Measurements from ENCODE around the gene BDKRB2. TPM values are rescaled to one million over a fixed set of nuclear protein-coding genes. Genes with fewer than 3 reads are reported as not detected.

The BDKRB2 gene
- total and polyA plus RNA-seq, 8 donors: 3.5 to 14.2 (median 6.1) TPM; not detected in 1

DNA sequence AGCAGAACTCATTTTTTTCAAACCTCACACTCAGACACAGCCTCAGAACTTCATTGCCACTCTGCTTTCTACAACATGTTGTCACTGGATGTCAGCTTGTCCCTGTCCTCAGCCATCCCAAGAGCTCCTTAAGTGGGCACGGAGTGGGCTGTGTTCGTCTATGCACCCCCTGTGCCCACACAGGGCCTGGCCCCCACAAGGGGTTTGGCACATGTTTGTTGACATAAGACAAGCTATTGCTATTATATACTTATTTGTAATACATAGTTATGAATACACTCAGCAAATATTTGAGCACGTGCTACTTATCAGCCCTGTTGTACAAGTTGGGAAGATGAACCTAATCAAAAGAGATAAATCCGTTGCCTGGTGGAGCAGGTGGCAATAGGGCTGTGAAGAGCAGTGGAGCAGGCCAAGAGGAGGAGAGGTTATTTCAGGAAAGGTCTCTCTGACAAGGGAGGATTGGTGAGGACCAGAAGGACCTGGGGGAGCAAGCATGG, 47.1 kb downstream of the BDKRB2 start:
- TF ChIP-seq POLR2A (IDR thresholded peaks at IDR 0.05) (no peak), POLR2AphosphoS5 (IDR thresholded peaks at IDR 0.05) (no peak), EP300 (IDR thresholded peaks at IDR 0.05) (no peak)
- TF ChIP-seq, protein P1, sequence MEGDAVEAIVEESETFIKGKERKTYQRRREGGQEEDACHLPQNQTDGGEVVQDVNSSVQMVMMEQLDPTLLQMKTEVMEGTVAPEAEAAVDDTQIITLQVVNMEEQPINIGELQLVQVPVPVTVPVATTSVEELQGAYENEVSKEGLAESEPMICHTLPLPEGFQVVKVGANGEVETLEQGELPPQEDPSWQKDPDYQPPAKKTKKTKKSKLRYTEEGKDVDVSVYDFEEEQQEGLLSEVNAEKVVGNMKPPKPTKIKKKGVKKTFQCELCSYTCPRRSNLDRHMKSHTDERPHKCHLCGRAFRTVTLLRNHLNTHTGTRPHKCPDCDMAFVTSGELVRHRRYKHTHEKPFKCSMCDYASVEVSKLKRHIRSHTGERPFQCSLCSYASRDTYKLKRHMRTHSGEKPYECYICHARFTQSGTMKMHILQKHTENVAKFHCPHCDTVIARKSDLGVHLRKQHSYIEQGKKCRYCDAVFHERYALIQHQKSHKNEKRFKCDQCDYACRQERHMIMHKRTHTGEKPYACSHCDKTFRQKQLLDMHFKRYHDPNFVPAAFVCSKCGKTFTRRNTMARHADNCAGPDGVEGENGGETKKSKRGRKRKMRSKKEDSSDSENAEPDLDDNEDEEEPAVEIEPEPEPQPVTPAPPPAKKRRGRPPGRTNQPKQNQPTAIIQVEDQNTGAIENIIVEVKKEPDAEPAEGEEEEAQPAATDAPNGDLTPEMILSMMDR (IDR thresholded peaks at IDR 0.05): no peak
- no peak overlapping the region for H3K4me3 ChIP-seq
- peak overlapping the region in 2 of 5 donors; percentile 80 to 88 for H3K27ac ChIP-seq
- DNase-seq: no peak
- WGBS, 5 donors: 36 to 59% (median 43%) methylated on average over 4 of the region's 4 CpGs
- intact Hi-C loops (cut with DNase I; ENCODE audit: low total_unique reads): no loop called here
- peaks cover 0 to 48% (median 13%) of the 10 kb centered on the region in 4 donors for H3K4me1 ChIP-seq
- H3K36me3 ChIP-seq: no peaks in the 10 kb centered on the region
- peaks cover 0 to 13% (median 0%) of the 10 kb centered on the region in 3 donors for H3K27me3 ChIP-seq
- H3K9me3 ChIP-seq: no peaks in the 10 kb centered on the region

DNA sequence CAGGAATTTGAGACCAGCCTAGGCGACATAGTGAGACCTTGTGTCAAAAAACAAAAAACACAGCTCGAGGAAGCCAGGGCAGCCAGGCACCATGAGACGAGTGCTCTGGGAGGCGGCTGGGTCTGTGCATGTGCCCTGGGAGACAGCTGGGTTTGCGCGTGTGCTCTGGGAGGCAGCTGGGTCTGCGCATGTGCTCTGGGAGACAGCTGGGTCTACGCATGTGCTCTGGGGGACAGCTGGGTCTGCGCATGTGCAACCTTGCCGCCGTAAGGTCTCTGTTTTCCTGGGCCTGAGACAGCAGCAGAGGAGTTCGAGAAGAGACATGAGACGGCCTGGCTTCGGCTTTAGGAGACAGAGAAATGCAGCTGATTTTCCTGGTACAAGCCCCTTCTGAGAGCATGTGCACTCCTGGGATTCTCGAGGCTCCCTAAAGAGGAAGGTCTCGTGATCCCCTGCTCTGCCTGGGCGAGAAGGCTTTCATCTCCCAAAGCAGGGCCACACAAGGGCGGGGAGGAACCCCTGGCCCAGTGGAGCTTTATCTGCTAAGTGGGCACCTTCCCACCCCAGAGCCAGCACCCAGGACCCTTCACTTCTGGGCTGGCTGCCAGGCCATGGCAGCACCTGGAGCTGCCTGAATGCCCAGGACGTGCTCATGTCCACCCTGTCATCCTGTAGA, 47.8 kb downstream of the BDKRB2 start:
- intact Hi-C loops (cut with DNase I; ENCODE audit: low total_unique reads): no loop called here
- peak in 1 of 2 donors; percentile 59 for DNase-seq
- Histone ChIP-seq H3K9me3 (no peaks in the 10 kb centered on the region), H3K27me3 (peaks cover 0 to 13% (median 0%) of the 10 kb centered on the region in 3 donors), H3K27ac (peak overlapping the region; percentile 14 to 88 (median 74)), H3K4me1 (peaks cover 0 to 49% (median 13%) of the 10 kb centered on the region in 4 donors), H3K4me3 (no peak overlapping the region), H3K36me3 (no peaks in the 10 kb centered on the region)
- 78 to 88% (median 85%) methylated on average over 18 to 19 of the region's 19 CpGs for WGBS, 5 donors
- no peak for TF ChIP-seq POLR2A (IDR thresholded peaks at IDR 0.05)
- no peak for TF ChIP-seq EP300 (IDR thresholded peaks at IDR 0.05)
- TF ChIP-seq POLR2AphosphoS5 (IDR thresholded peaks at IDR 0.05): no peak
- TF ChIP-seq, protein P1 (IDR thresholded peaks at IDR 0.05): no peak

DNA sequence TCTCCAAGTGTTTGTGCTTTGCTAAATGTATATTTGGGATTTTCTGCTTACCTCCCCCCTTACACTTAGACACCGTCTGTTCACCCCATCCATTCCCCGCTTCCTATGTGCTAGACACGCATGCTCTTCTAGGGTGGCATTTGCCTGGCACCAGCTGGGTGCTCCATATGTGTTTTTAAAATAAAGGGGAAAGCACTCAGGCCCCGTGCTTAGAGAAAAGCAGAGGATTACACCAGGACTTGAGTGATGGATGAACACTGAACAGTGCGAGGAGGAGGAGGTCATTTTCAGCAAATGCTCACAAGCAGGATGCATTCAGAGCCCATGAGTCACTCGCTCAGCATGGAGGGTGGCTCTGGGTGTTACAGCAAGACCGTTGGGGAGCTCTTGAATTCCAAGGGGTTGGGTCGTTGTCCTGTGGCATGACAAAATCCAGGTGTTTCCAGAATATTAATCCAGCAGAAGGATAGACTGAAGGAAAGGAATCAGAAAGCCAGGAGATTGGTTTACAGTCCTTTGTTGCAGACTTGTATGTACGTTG, 48.4 kb downstream of the BDKRB2 start:
- peak in 1 of 2 donors; percentile 79 for DNase-seq
- no peaks in the 10 kb centered on the region for H3K9me3 ChIP-seq
- peak overlapping the region in 4 of 5 donors; percentile 75 to 88 (median 80) for H3K27ac ChIP-seq
- peaks cover 0 to 13% (median 0%) of the 10 kb centered on the region in 3 donors for H3K27me3 ChIP-seq
- no peaks in the 10 kb centered on the region for H3K36me3 ChIP-seq
- H3K4me1 ChIP-seq: peaks cover 0 to 49% (median 13%) of the 10 kb centered on the region in 4 donors
- WGBS, 5 donors: 51 to 69% (median 63%) methylated on average over 9 of the region's 9 CpGs
- TF ChIP-seq EP300 (IDR thresholded peaks at IDR 0.05): no peak
- peak; percentile 44 to 83 (median 67) for TF ChIP-seq POLR2AphosphoS5 (IDR thresholded peaks at IDR 0.05)
- H3K4me3 ChIP-seq: no peak overlapping the region
- intact Hi-C loops (cut with DNase I; ENCODE audit: low total_unique reads): no loop called here

DNA sequence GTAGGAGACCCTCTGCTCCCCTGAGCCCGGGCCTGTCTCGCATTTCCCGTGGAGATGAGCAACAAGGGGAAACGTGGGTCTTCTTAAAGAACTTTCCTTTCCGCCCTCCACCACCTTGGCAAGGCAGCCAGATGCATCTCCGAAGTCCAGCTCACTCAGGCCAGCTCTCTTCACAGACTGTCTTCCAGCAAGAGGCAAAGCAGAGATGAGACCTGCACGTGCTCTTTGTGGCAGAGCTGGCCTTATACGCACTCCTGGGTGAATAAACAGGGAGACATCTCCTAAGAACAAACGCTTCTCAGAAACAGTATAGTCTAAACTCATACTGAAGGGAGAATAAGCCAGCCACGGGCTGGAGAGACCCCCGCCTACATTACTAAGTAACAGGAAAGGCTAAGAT, 50.0 kb downstream of the BDKRB2 start:
- intact Hi-C loops (cut with DNase I; ENCODE audit: low total_unique reads): no loop called here

More for the DNA sequence above, 50.0 kb downstream of the BDKRB2 start:
- 75 to 77% (median 76%) methylated on average over 7 to 11 of the region's 11 CpGs for WGBS, 5 donors
- Histone ChIP-seq H3K4me1 (peaks cover 0 to 49% (median 13%) of the 10 kb centered on the region in 4 donors), H3K4me3 (no peak overlapping the region), H3K9me3 (no peaks in the 10 kb centered on the region), H3K36me3 (no peaks in the 10 kb centered on the region), H3K27ac (peak overlapping the region in 4 of 5 donors; percentile 75 to 88 (median 80)), H3K27me3 (peaks cover 0 to 13% (median 5%) of the 10 kb centered on the region in 3 donors)
- peak in 2 of 3 donors; percentile 62 to 69 for TF ChIP-seq POLR2AphosphoS5 (IDR thresholded peaks at IDR 0.05)
- TF ChIP-seq, protein P1 (IDR thresholded peaks at IDR 0.05): no peak
- DNase-seq: no peak
